H1 (cell line): Measurements from ENCODE around the gene NTN1. TPM values are rescaled to one million over a fixed set of nuclear protein-coding genes. Genes with fewer than 3 reads are reported as not detected.

ENCODE experiments used
- ATF2 ChIP-seq: IDR thresholded peaks from 2 replicates; pipeline ENCODE4 v1.6.1; 2012; ENCODE audit warnings: low read length, inconsistent platforms
- CBX5 ChIP-seq: fragments of 300-800, 300-1000 bp; sonication (generic); IDR thresholded peaks from 2 replicates; pipeline ENCODE4 v1.7.1; 2016; ENCODE audit warnings: antibody characterized with exemption, low read length, low read depth
- KDM5A ChIP-seq: fragments of 200-600 bp; IDR thresholded peaks from 2 replicates; pipeline ENCODE4 v1.7.1; 2012; ENCODE audit warnings: mild to moderate bottlenecking, low read length, inconsistent platforms, mixed read lengths
- TBP ChIP-seq: IDR thresholded peaks from 2 replicates; pipeline ENCODE4 v1.6.1; 2011; ENCODE audit warnings: low read depth, low read length, improper control_type of control experiment
- ZNF274 ChIP-seq: IDR thresholded peaks from 2 replicates; pipeline ENCODE4 v1.7.0; 2012; ENCODE audit warnings: low read length, borderline replicate concordance; ENCODE audit errors: extremely low read depth
- polyA plus RNA-seq, 7 experiments: library from polyadenylated mRNA; depleted of rRNA in 3 of 7; stranded (reverse) in 5 of 7; unstranded in 2 of 7; fragments of >200 nt in 5 of 7; fragments of 200-250 nt in 2 of 7; gene quantifications; 1 replicate in 5 of 7; 2 replicates in 1 of 7; 4 replicates in 1 of 7; pipeline versions ENCODE4 v1.2.1 to v1.2.3, GENCODE V29; 2011 to 2013; ENCODE audit warnings: missing spikeins in 2 of 7, mixed read lengths in 2 of 7
- total RNA-seq: library from RNA; stranded (reverse); fragmentation: NEBNext Ultra II Directional; extraction: Animal tissue kit (Norgen Biotek cat#: 25700); gene quantifications from 2 replicates; pipeline ENCODE4 v1.2.1, GENCODE V29; 2021

The NTN1 gene
- total and polyA plus RNA-seq, 2 of the 8 experiments (the other 6 are each of a cell fraction or from before 2014, with no cell fraction given): 2.0 to 2.3 TPM

- TF ChIP-seq CBX5 (no peak), ZNF274 (no peak), KDM5A (no peak), TBP (no peak), ATF2 (no peak)
Observed at GRCh38 chr17:9169116-9169515, 147.8 kb downstream of the NTN1 start (continued).
